ENCODE measurements around the gene IQCM. TPM values are rescaled to one million over a fixed set of nuclear protein-coding genes. Genes with fewer than 3 reads are reported as not detected.

The IQCM gene
- polyA plus RNA-seq, 1 donor (not counting 4 experiments of a cell fraction or from before 2014, with no cell fraction given), result not detected

- FAIRE-seq (no peak), DNase-seq (ENCODE audit: low read depth, low spot score) (no peak)
- Histone ChIP-seq H3K4me2 (ENCODE audit: control insufficient read depth, extremely low read depth, insufficient read depth, low read depth, low read length) (no peak overlapping the region), H3K9me1 (ENCODE audit: control insufficient read depth, extremely low read depth, insufficient read depth, low read length) (no peaks in the 10 kb centered on the region), H3K4me1 (ENCODE audit: control insufficient read depth, extremely low read depth, insufficient read depth, low read length) (no peaks in the 10 kb centered on the region), H2AFZ (ENCODE audit: control insufficient read depth, low read length) (no peak overlapping the region), H4K20me1 (ENCODE audit: control insufficient read depth, extremely low read depth, insufficient read depth, low read length) (no peaks in the 10 kb centered on the region), H3K4me3 (ENCODE audit: control insufficient read depth in 2 of 3, extremely low read depth in 1 of 3, insufficient read depth in 2 of 3, low read depth in 1 of 3, low read length in 3 of 3) (no peak overlapping the region), H3K27me3 (ENCODE audit: control insufficient read depth, extremely low read depth, insufficient read depth, low read length) (no peaks in the 10 kb centered on the region), H3K36me3 (ENCODE audit: control insufficient read depth in 2 of 2, extremely low read depth in 1 of 2, insufficient read depth in 2 of 2, low read length in 2 of 2) (no peaks in the 10 kb centered on the region), H3K79me2 (ENCODE audit: control insufficient read depth, insufficient read depth, low read length) (no peaks in the 10 kb centered on the region), H3K9ac (ENCODE audit: control insufficient read depth, extremely low read depth, insufficient read depth, low read length) (no peak overlapping the region), H3K9me3 (ENCODE audit: control insufficient read depth, low read depth, low read length) (no peaks in the 10 kb centered on the region), H3K27ac (ENCODE audit: control insufficient read depth, insufficient read depth, low read length) (no peak overlapping the region)
- dilution Hi-C loops (cut with MboI; ENCODE audit: extremely low pct_ligation_motif_present, low sequenced_read_pairs), result no loop called here
- TF ChIP-seq CTCF (optimal IDR thresholded peaks at IDR 0.05 in 1 of 3, IDR thresholded peaks at IDR 0.05 in 1 of 3, conservative IDR thresholded peaks at IDR 0.05 in 1 of 3; ENCODE audit: extremely low read depth in 1 of 3, insufficient read depth in 2 of 3, low read length in 3 of 3) (no peak), EZH2 (IDR thresholded peaks at IDR 0.05; ENCODE audit: low read length) (no peak)
Observed at GRCh38 chr4:149838036-149838435, 22.4 kb upstream of the IQCM start.

GRCh38 chr4:149836546-149836945 lies 20.9 kb upstream of the IQCM start:
- Histone ChIP-seq H4K20me1 (ENCODE audit: control insufficient read depth, extremely low read depth, insufficient read depth, low read length) (no peaks in the 10 kb centered on the region), H3K4me1 (ENCODE audit: control insufficient read depth, extremely low read depth, insufficient read depth, low read length) (no peaks in the 10 kb centered on the region), H3K79me2 (ENCODE audit: control insufficient read depth, insufficient read depth, low read length) (no peaks in the 10 kb centered on the region), H3K4me2 (ENCODE audit: control insufficient read depth, extremely low read depth, insufficient read depth, low read depth, low read length) (no peak overlapping the region), H3K9me3 (ENCODE audit: control insufficient read depth, low read depth, low read length) (no peaks in the 10 kb centered on the region), H2AFZ (ENCODE audit: control insufficient read depth, low read length) (no peak overlapping the region), H3K27ac (ENCODE audit: control insufficient read depth, insufficient read depth, low read length) (no peak overlapping the region), H3K27me3 (ENCODE audit: control insufficient read depth, extremely low read depth, insufficient read depth, low read length) (no peaks in the 10 kb centered on the region), H3K36me3 (ENCODE audit: control insufficient read depth in 2 of 2, extremely low read depth in 1 of 2, insufficient read depth in 2 of 2, low read length in 2 of 2) (no peaks in the 10 kb centered on the region), H3K9me1 (ENCODE audit: control insufficient read depth, extremely low read depth, insufficient read depth, low read length) (no peaks in the 10 kb centered on the region), H3K9ac (ENCODE audit: control insufficient read depth, extremely low read depth, insufficient read depth, low read length) (no peak overlapping the region), H3K4me3 (ENCODE audit: control insufficient read depth in 2 of 3, extremely low read depth in 1 of 3, insufficient read depth in 2 of 3, low read depth in 1 of 3, low read length in 3 of 3) (no peak overlapping the region)
- TF ChIP-seq EZH2 (IDR thresholded peaks at IDR 0.05; ENCODE audit: low read length) (no peak), CTCF (optimal IDR thresholded peaks at IDR 0.05 in 1 of 3, IDR thresholded peaks at IDR 0.05 in 1 of 3, conservative IDR thresholded peaks at IDR 0.05 in 1 of 3; ENCODE audit: extremely low read depth in 1 of 3, insufficient read depth in 2 of 3, low read length in 3 of 3) (no peak)
- DNase-seq (ENCODE audit: low read depth, low spot score) (no peak), FAIRE-seq (no peak)
- dilution Hi-C loops (cut with MboI; ENCODE audit: extremely low pct_ligation_motif_present, low sequenced_read_pairs), result no loop called here
